Omental fat pad (tissue), 4 donors: ENCODE results near the gene OR5W2. TPM values are rescaled to one million over a fixed set of nuclear protein-coding genes. Genes with fewer than 3 reads are reported as not detected.
"Not testable (repeated sequence)": the region's sequence is repeated elsewhere in the genome, so short reads cannot be mapped to it uniquely, and the experiment has no call there.

Experiments used
- ATAC-seq: fragments of 150-250 bp; one replicate; pipeline ENCODE4 v1.9.1; 2016; ENCODE audit warnings: mild to moderate bottlenecking, moderate library complexity; ENCODE audit not compliant: low FRiP score
- DNase-seq: peaks from one replicate; pipeline ENCODE4 v3.0.0-alpha.2; 2019; ENCODE audit warnings: low spot score
- small RNA-seq: library from RNA; depleted of rRNA; stranded (forward); fragments of <200 nt; gene quantifications from one replicate; pipeline ENCODE3, GENCODE V24; 2016
- total RNA-seq, 4 donors: library from RNA; depleted of rRNA; stranded (reverse); fragments of >200 nt; gene quantifications; one replicate each; pipeline ENCODE4 v1.1.0, GENCODE V29; 2016
- TF ChIP-seq, protein P1 (sequence below), 3 donors: fragments of 450-650 bp; IDR thresholded peaks; one replicate each; pipeline ENCODE4 v1.5.1; 2016 to 2017; ENCODE audit warnings: antibody characterized with exemption in 3 of 3, mild to moderate bottlenecking in 3 of 3, moderate library complexity in 2 of 3

Gene OR5W2
- total RNA-seq, 4 donors from 2014 or later: not detected

DNA sequence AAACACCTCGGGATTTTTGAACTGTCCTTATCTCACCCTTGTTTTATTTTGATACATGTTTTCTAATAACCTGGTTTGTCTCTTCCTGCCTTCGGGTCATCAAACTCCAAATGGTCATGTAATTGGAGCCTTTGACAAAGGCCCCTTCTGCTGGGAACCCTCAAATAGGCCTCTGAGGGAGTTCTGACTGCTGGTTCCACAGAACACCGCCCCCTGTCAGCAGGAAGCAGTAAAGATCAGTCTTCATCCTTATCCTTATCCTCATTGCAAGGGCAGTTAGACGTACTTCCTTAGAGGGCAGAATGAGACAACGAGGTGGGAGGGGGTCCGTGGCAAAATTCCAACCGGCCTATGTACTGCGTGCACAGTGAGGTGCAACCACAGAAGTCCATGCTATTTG, 19.2 kb downstream of the OR5W2 start:
- DNase-seq (no peak), ATAC-seq (no peak)
- TF ChIP-seq, protein P1, sequence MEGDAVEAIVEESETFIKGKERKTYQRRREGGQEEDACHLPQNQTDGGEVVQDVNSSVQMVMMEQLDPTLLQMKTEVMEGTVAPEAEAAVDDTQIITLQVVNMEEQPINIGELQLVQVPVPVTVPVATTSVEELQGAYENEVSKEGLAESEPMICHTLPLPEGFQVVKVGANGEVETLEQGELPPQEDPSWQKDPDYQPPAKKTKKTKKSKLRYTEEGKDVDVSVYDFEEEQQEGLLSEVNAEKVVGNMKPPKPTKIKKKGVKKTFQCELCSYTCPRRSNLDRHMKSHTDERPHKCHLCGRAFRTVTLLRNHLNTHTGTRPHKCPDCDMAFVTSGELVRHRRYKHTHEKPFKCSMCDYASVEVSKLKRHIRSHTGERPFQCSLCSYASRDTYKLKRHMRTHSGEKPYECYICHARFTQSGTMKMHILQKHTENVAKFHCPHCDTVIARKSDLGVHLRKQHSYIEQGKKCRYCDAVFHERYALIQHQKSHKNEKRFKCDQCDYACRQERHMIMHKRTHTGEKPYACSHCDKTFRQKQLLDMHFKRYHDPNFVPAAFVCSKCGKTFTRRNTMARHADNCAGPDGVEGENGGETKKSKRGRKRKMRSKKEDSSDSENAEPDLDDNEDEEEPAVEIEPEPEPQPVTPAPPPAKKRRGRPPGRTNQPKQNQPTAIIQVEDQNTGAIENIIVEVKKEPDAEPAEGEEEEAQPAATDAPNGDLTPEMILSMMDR (IDR thresholded peaks at IDR 0.05): no peak

DNA sequence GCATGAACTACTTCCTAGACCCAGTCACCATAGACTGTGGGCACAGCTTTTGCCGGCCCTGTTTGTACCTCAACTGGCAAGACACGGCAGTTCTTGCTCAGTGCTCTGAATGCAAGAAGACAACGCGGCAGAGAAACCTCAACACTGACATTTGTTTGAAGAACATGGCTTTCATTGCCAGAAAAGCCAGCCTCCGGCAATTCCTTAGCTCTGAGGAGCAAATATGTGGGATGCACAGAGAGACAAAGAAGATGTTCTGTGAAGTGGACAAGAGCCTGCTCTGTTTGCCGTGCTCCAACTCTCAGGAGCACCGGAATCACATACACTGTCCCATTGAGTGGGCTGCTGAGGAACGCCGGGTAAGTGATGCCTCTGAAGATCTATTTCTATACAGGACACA, 28.9 kb downstream of the OR5W2 start:
- not testable (repeated sequence) for DNase-seq, ATAC-seq

DNA sequence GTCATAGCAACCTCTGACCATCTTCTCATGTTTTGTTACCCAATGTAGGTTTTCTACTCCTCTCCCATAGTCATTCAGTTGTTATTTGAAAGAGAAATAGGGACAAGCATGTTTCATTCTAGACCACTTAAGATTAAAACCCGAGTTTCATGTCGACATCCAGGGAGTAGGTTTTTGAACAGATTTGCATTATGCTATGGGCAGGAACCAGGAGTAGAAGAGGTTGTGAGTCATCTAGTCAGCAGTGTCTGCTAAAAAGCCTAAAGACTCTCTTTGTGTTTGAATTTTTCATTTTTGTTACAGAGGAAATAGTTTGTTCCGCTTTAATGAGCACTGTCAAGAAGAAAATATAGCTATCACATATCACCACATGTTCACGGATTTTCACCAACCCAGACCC, 29.4 kb downstream of the OR5W2 start:
- not testable (repeated sequence) for ATAC-seq, DNase-seq

DNA sequence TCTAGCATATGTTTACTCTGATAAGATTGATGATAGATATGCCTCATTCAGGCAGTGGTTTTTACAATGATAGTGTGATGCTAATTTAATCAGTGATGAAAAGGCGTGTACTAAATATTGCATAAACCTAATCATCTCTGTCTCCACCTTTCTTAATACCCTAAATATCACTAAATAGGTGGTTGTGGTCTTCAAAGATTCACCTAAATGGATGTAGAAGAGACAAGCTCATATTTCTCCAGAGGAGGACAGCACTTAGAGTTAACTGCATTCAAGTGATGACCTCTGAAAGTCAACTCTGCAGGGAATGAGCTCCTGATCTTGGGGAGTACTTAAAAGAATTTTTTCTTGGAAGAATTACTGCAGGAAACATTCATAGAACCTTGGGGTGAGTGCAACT, 31.4 kb downstream of the OR5W2 start, which contains the start of gene TRIM51:
TSS of gene TRIM51 (plus strand) at position 301 of the 400 bp plus-strand sequence. CDS start 2,132 bp downstream, outside the sequence.
- not testable (repeated sequence) for DNase-seq, ATAC-seq

DNA sequence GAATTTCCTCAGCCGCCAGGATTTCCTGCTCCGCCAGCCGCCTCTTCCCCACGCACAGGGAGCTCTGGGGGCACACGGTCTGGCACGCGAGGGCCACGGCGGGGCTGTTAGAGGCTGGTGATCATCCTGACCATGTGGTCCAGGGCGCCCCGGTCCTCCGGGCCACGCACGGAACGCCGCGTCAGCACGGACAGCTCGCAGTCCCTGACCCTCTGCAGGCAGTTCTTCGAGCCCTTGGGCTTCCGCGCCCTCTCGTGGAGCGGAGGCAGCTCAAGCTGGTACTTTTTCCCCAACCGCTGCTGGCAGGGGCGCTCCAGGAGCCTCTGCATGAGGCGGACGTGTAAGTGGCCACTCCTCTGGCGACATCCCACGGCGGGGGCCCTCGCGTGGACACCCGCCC, 41.2 kb downstream of the OR5W2 start:
- not testable (repeated sequence) for DNase-seq, ATAC-seq

DNA sequence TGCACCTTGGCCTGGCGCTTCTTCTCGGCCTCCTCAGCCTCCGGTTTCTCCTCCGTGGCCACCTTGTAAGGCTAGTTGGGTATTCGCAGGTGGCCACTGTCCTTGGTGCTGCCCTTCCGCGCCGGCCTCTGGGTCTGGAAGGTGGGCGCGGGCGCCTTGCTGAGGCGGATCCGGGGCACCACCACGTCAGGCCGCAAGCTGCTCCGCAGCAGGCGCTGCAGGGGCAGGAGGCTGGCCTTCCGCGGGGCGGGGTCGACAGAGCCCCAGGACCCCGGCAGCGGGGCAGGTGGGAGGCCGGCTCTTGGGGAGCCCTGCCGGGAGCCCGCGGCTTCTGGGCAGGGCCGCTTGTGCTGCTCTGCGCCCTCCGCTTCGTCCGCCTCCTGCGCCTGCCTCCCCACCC, 41.7 kb downstream of the OR5W2 start:
- not testable (repeated sequence) for ATAC-seq, DNase-seq

DNA sequence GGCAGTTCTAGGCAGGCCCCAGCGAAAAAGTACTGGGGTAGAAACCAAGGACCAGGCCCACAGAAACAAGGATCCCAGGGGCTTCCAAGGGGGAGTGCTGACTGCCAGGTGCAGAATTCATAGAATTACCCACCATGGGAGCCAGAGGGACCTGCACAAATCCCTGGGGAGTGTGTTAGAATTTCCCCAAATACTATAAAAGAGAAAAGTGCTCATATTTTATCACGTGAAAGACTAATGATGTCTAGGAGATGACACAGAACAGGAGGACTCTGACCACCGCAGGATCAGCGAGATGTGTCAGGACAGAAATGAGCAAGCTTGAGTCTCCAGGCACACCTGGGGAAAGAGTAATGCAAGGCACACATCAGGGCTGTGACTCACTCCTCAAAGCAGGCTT, 47.0 kb downstream of the OR5W2 start:
- ATAC-seq: not testable (repeated sequence)

More for the DNA sequence above, 47.0 kb downstream of the OR5W2 start:
- not testable (repeated sequence) for DNase-seq

Small RNA genes within 50 kb of the gene (small RNA-seq; reads per million reads assigned to genes)
- gene AC036111.3: not detected

Other genes starting within 250 kb of the OR5W2 start
- not detected for gene OR5D13, start 141.1 kb downstream of the OR5W2 start, total RNA-seq
- gene OR5D14, start 119.0 kb downstream of the OR5W2 start, total RNA-seq: not detected
- gene OR5L1, start 103.2 kb downstream of the OR5W2 start, total RNA-seq: not detected
- gene OR5D18, start 95.0 kb downstream of the OR5W2 start, total RNA-seq: not detected
- not detected for gene OR5L2, start 87.4 kb downstream of the OR5W2 start, total RNA-seq
- not detected for gene OR5D16, start 75.8 kb downstream of the OR5W2 start, total RNA-seq
- gene TRIM51, start 31.3 kb downstream of the OR5W2 start, total RNA-seq: not detected
- not detected for gene OR5I1, start 21.8 kb upstream of the OR5W2 start, total RNA-seq
- gene OR10AG1, start 55.4 kb upstream of the OR5W2 start, total RNA-seq: not detected
- not detected for gene OR5F1, start 80.0 kb upstream of the OR5W2 start, total RNA-seq
- gene OR5AS1, start 113.1 kb upstream of the OR5W2 start, total RNA-seq: not detected
- gene OR8I2, start 178.7 kb upstream of the OR5W2 start, total RNA-seq: not detected
- not detected for gene OR8H2, start 189.1 kb upstream of the OR5W2 start, total RNA-seq
- gene OR8H3, start 207.8 kb upstream of the OR5W2 start, total RNA-seq: not detected
- gene OR8J3, start 225.6 kb upstream of the OR5W2 start, total RNA-seq: not detected
- not detected for gene OR8K5, start 245.7 kb upstream of the OR5W2 start, total RNA-seq